Body of pancreas (tissue), 4 donors: ENCODE results near the gene MPP3.

ENCODE experiments used
- CTCF ChIP-seq, 7 experiments: fragments of 450-650 bp in 4 of 7; fragments of 200-600 bp in 3 of 7; sonication (generic) in 3 of 7; IDR thresholded peaks; one replicate each; pipeline ENCODE4 v1.5.1; 2016 to 2019; ENCODE audit warnings: antibody characterized with exemption in 7 of 7
- POLR2A ChIP-seq, 3 donors: fragments of 450-650 bp; IDR thresholded peaks; one replicate each; pipeline ENCODE4 v1.6.1; 2016; ENCODE audit warnings: antibody characterized with exemption in 3 of 3, mild to moderate bottlenecking in 2 of 3

DNA sequence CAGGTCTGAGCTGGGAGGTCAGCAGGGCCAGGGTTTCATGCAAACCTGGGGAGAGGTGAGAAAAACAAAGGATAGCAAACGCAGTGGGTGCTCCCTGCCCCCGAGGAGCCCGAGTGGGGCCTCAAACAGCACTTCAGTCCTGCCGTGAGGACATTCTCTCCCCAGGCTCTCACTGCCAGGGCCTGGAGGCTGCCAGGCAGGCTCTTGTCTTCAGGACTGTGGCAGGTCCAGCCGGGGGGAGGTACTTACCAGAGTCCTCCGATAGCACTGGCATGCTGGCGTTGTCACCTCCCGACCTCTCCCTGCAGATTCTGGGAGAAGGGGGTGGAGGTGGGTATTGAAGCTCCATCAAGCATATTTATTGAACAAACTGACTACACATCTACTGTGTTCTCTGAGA is 1.3 kb downstream of the MPP3 start:
- TF ChIP-seq POLR2A (IDR thresholded peaks at IDR 0.05) (no peak), CTCF (IDR thresholded peaks at IDR 0.05) (no peak)
